GM12878 (cell line): Measurements from ENCODE around the gene NR2F2. TPM values are rescaled to one million over a fixed set of nuclear protein-coding genes. Genes with fewer than 3 reads are reported as not detected.
A peak's percentile ranks its signal among the peaks of the same experiment; 100 is the strongest.

ENCODE experiments used
- BACH1 ChIP-seq: fragments of 450-650 bp; IDR thresholded peaks from 2 replicates; pipeline ENCODE4 v1.6.1; 2017; ENCODE audit warnings: mild to moderate bottlenecking, borderline replicate concordance
- CHD1 ChIP-seq: IDR thresholded peaks from 2 replicates; pipeline ENCODE4 v1.6.1; 2012; ENCODE audit warnings: low read depth, low read length, improper control_type of control experiment
- GATAD2B ChIP-seq: fragments of 450-650 bp; conservative IDR thresholded peaks from 2 replicates; pipeline ENCODE4 v1.6.1; 2017; ENCODE audit warnings: low read depth, mild to moderate bottlenecking, moderate library complexity
- HDAC6 ChIP-seq: fragments of 200-600 bp; sonication (generic); IDR thresholded peaks from one replicate; pipeline ENCODE4 v1.8.0; 2017; ENCODE audit warnings: antibody characterized with exemption; ENCODE audit not compliant: unreplicated experiment
- LARP7 ChIP-seq: fragments of 450-650 bp; IDR thresholded peaks from 2 replicates; pipeline ENCODE4 v1.6.1; 2017; ENCODE audit warnings: mild to moderate bottlenecking
- MEF2B ChIP-seq: fragments of 450-650 bp; IDR thresholded peaks from 2 replicates; pipeline ENCODE4 v1.6.1; 2018; ENCODE audit warnings: mild to moderate bottlenecking, moderate library complexity; ENCODE audit not compliant: partially characterized antibody, poor library complexity, severe bottlenecking
- NFYA ChIP-seq: IDR thresholded peaks from 2 replicates; pipeline ENCODE4 v1.6.1; 2011; ENCODE audit warnings: low read depth, mild to moderate bottlenecking, low read length, improper control_type of control experiment, borderline replicate concordance
- NFYB ChIP-seq: IDR thresholded peaks from 2 replicates; pipeline ENCODE4 v1.6.1; 2011; ENCODE audit warnings: low read depth, mild to moderate bottlenecking, low read length, improper control_type of control experiment, moderate library complexity; ENCODE audit not compliant: insufficient read depth
- NKRF ChIP-seq: fragments of 450-650 bp; conservative IDR thresholded peaks from 2 replicates; pipeline ENCODE4 v1.6.1; 2017; ENCODE audit warnings: mild to moderate bottlenecking, moderate library complexity
- SRF ChIP-seq, 2 experiments: IDR thresholded peaks; 2 replicates each; pipeline ENCODE4 v1.6.1; 2011; ENCODE audit warnings: low read depth in 2 of 2, low read length in 2 of 2, mild to moderate bottlenecking in 1 of 2, moderate library complexity in 1 of 2
- WRNIP1 ChIP-seq: IDR thresholded peaks from 2 replicates; pipeline ENCODE4 v1.6.1; 2011; ENCODE audit warnings: low read depth, low read length, improper control_type of control experiment, borderline replicate concordance
- ZBTB4 ChIP-seq: fragments of 450-650 bp; formaldehyde crosslinking; IDR thresholded peaks from 2 replicates; pipeline ENCODE4 v1.4.0; 2022; ENCODE audit warnings: mild to moderate bottlenecking, moderate library complexity
- ZNF592 ChIP-seq: fragments of 450-650 bp; IDR thresholded peaks from 2 replicates; pipeline ENCODE4 v1.6.1; 2017; ENCODE audit warnings: mild to moderate bottlenecking, moderate library complexity
- ZNF687 ChIP-seq: fragments of 450-650 bp; IDR thresholded peaks from 2 replicates; pipeline ENCODE4 v1.6.1; 2017; ENCODE audit warnings: mild to moderate bottlenecking, moderate library complexity
- polyA plus RNA-seq, 11 experiments: library from polyadenylated mRNA; depleted of rRNA in 4 of 11; unstranded in 6 of 11; stranded (reverse) in 5 of 11; fragments of >200 nt; fragmentation: Nextera tagmentation in 4 of 11; fragmentation: Illumina TruSeq in 1 of 11; extraction: Ambion mirVana in 4 of 11; extraction: Trizol in 1 of 11; gene quantifications; 1 replicate in 1 of 11; 2 replicates in 10 of 11; pipeline versions ENCODE4 v1.2.1 to v1.2.3, GENCODE V29; 2011 to 2016; ENCODE audit warnings: inconsistent platforms in 2 of 11, missing spikeins in 2 of 11, low read depth in 1 of 11
- total RNA-seq, 4 experiments: library from RNA; depleted of rRNA in 3 of 4; stranded (reverse); fragments of >200 nt in 3 of 4; fragmentation: Illumina TruSeq in 1 of 4; extraction: Trizol in 1 of 4; gene quantifications; 2 replicates each; pipeline versions ENCODE4 v1.2.1 to v1.2.3, GENCODE V29; 2013 to 2021

NR2F2 gene
- total and polyA plus RNA-seq, 10 of the 15 experiments (the other 5 are each of a cell fraction or from before 2014, with no cell fraction given): 1.1 to 10.1 (median 3.2) TPM

- TF ChIP-seq CHD1: 0 out of 2 replicates have a peak, but pooled peaks have one; percentile 69
- TF ChIP-seq LARP7: peak; percentile 36; the same call in 1 of the 2 replicates
- no peak for TF ChIP-seq ZNF687
- no peak for TF ChIP-seq MEF2B
- TF ChIP-seq GATAD2B: 0 out of 2 replicates have a peak, but pooled peaks have one; percentile 7
- no peak for TF ChIP-seq WRNIP1
- no peak for TF ChIP-seq ZNF592
- no peak for TF ChIP-seq SRF (IDR thresholded peaks at IDR 0.05; ENCODE audit: low read depth in 2 of 2, low read length in 2 of 2)
- TF ChIP-seq HDAC6: no peak
- no peak for TF ChIP-seq ZBTB4 (CRISPR knock-in tag)
- TF ChIP-seq BACH1: no peak
- no peak for TF ChIP-seq NFYB
- 0 out of 2 replicates have a peak, but pooled peaks have one; percentile 45 for TF ChIP-seq NKRF
- no peak for TF ChIP-seq NFYA
These were observed 2.9 kb downstream of the NR2F2 start (continued) for GRCh38 chr15:96333131-96334016.
